HCT116 (cell line): ENCODE data around the gene SELENON. TPM values are rescaled to one million over a fixed set of nuclear protein-coding genes. Genes with fewer than 3 reads are reported as not detected.

ENCODE experiments used
- total RNA-seq: library from RNA; stranded (reverse); gene quantifications from one replicate; pipeline ENCODE4 v1.2.1, GENCODE V29; 2021; ENCODE audit not compliant: unreplicated experiment

Gene SELENON
- total RNA-seq, 1 experiment from 2014 or later: 85.1 TPM

Other genes with a start within 250 kb of the SELENON start
- gene MAN1C1, start 183.4 kb upstream of the SELENON start, total RNA-seq: 1.2 TPM
- 35.8 TPM for gene MTFR1L, start 19.8 kb downstream of the SELENON start, total RNA-seq
- gene AUNIP, start 59.3 kb downstream of the SELENON start, total RNA-seq: 12.1 TPM
- 13.1 TPM for gene PAQR7, start 75.5 kb downstream of the SELENON start, total RNA-seq
- gene STMN1, start 106.2 kb downstream of the SELENON start, total RNA-seq: 368 TPM
- 13.0 TPM for gene PAFAH2, start 197.9 kb downstream of the SELENON start, total RNA-seq
- 0.15 TPM for gene EXTL1, start 221.6 kb downstream of the SELENON start, total RNA-seq
- not detected for gene SLC30A2, start 245.9 kb downstream of the SELENON start, total RNA-seq